ENCODE data around the gene BAD.

BAD gene

DNA sequence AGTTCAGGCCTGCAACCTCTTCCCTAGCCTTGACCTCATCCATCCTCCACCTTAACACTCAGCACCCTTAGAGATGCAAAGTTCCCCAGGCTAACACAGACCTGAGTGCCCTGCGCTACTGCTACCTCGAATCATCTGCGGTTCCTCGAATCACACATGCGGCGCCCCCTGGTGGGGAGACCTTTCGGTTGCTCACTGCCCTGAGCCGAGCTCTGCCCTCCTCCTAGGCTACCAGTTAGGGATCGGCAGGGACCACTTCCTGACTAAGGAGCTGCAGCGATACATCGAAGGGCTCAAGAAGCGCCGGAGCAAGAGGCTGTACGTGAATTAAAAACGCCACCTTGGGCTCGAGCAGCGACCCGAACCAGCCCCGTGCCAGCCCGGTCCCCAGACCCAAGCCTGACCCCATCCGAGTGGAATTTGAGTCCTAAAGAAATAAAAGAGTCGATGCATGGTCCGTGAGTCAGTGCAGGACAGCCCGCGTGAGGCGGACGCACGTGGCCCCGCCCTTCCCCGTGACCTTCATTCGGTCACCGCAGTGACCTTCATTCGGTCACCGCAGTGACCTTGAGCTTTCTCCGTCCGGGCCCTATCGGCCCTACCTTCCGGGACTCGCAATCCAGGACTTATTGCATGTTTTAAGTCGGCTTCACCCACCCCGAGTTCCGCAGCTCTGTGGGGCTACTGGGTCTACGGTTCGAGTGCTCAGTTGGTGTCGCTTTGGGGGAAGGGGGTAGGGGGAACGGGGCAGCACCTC is 20.0 kb upstream of the BAD start:
- H3K36me3 ChIP-seq (ENCODE audit: control insufficient read depth, insufficient read depth, low read length), result no peaks in the 10 kb centered on the region
- H3K4me3 ChIP-seq (ENCODE audit: insufficient read depth, low read depth, low read length), result peak overlapping the region; percentile 51
- WGBS, 2 experiments, result 1% methylated on average over 46 of the region's 46 CpGs
- peak overlapping the region; percentile 78 for H3K27ac ChIP-seq (ENCODE audit: insufficient read depth, low read depth, low read length, poor library complexity, severe bottlenecking)
- H3K4me1 ChIP-seq (ENCODE audit: control insufficient read depth, insufficient read depth, low read length), result peaks cover 18% of the 10 kb centered on the region
- peaks cover 41% of the 10 kb centered on the region for H3K27me3 ChIP-seq (ENCODE audit: control insufficient read depth, insufficient read depth, low read length, poor library complexity, severe bottlenecking)
- no peaks in the 10 kb centered on the region for H3K9me3 ChIP-seq (ENCODE audit: control insufficient read depth, low read length)

GRCh38 chr11:64304032-64304315 is 19.5 kb upstream of the BAD start:
- Histone ChIP-seq H3K4me3 (ENCODE audit: insufficient read depth, low read depth, low read length) (no peak overlapping the region), H3K27ac (ENCODE audit: insufficient read depth, low read depth, low read length, poor library complexity, severe bottlenecking) (no peak overlapping the region), H3K9me3 (ENCODE audit: control insufficient read depth, low read length) (no peaks in the 10 kb centered on the region), H3K36me3 (ENCODE audit: control insufficient read depth, insufficient read depth, low read length) (no peaks in the 10 kb centered on the region), H3K4me1 (ENCODE audit: control insufficient read depth, insufficient read depth, low read length) (peaks cover 22% of the 10 kb centered on the region), H3K27me3 (ENCODE audit: control insufficient read depth, insufficient read depth, low read length, poor library complexity, severe bottlenecking) (peaks cover 46% of the 10 kb centered on the region)
- WGBS, 2 experiments, result 50 to 55% methylated on average over 5 of the region's 5 CpGs

- Histone ChIP-seq H3K27me3 (ENCODE audit: control insufficient read depth, insufficient read depth, low read length, poor library complexity, severe bottlenecking) (peaks cover 52% of the 10 kb centered on the region), H3K27ac (ENCODE audit: insufficient read depth, low read depth, low read length, poor library complexity, severe bottlenecking) (no peak overlapping the region), H3K36me3 (ENCODE audit: control insufficient read depth, insufficient read depth, low read length) (no peaks in the 10 kb centered on the region), H3K4me3 (ENCODE audit: insufficient read depth, low read depth, low read length) (no peak overlapping the region), H3K9me3 (ENCODE audit: control insufficient read depth, low read length) (no peaks in the 10 kb centered on the region), H3K4me1 (ENCODE audit: control insufficient read depth, insufficient read depth, low read length) (peaks cover 22% of the 10 kb centered on the region)
- 91 to 93% methylated on average over 13 of the region's 13 CpGs for WGBS, 2 experiments
These were observed 18.9 kb upstream of the BAD start for GRCh38 chr11:64303109-64304031.

DNA sequence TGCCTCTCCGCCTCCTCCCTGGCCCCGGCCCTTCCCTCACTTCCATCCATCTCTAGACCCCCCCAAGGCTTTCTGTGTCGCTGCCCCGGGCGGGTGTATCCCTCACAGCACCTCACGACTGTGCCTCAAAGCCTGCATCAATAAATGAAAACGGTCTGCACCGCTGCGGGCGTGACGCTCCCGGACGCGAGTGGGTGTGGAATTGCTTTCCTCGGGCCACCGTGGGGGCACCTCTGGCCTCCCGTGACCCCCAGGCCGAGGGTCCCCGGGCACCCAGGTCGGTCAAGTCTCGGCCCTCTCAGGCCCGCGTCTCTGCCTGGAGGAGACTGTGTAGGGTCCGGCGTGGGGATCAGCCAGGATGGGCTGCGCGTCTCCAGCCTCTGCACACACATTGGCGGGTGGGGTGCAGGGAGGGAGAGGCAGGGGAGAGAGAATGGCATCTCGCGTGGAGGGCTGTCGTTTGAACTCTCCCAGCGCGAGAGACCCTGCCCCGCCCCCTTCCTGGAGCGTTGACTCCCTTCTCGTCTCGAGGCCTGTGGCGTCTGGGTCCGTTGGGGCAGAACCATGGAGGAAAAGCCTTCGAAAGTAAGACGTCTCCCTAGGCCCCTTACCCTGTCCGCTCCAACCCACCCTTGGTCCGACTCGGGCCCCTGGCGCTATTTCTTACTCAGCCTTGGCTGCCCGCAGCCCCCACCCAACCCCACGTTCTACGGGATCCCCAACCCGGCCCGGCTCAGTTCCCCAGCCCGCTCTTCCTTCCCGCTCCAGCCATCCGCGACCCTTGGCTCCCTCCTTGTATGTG is 15.6 kb upstream of the BAD start, which contains the start of gene CATSPERZ:
CATSPERZ (plus strand) TSS at position 512 of the 802 bp plus-strand sequence; CDS start at position 565, 53 bp downstream.
- 13% methylated on average over 54 of the region's 54 CpGs for WGBS, 2 experiments
- Histone ChIP-seq H3K27ac (ENCODE audit: insufficient read depth, low read depth, low read length, poor library complexity, severe bottlenecking) (peak within 1 kb of the TSS; percentile 58), H3K4me1 (ENCODE audit: control insufficient read depth, insufficient read depth, low read length) (peaks cover 14% of the 10 kb centered on the region), H3K4me3 (ENCODE audit: insufficient read depth, low read depth, low read length) (peak within 1 kb of the TSS; percentile 20), H3K36me3 (ENCODE audit: control insufficient read depth, insufficient read depth, low read length) (no peaks in the 10 kb centered on the region), H3K9me3 (ENCODE audit: control insufficient read depth, low read length) (no peaks in the 10 kb centered on the region), H3K27me3 (ENCODE audit: control insufficient read depth, insufficient read depth, low read length, poor library complexity, severe bottlenecking) (peaks cover 85% of the 10 kb centered on the region)

GRCh38 chr11:64298966-64299846 is 14.7 kb upstream of the BAD start:
- Histone ChIP-seq H3K27ac (ENCODE audit: insufficient read depth, low read depth, low read length, poor library complexity, severe bottlenecking) (no peak overlapping the region), H3K4me3 (ENCODE audit: insufficient read depth, low read depth, low read length) (peak overlapping the region; percentile 20), H3K4me1 (ENCODE audit: control insufficient read depth, insufficient read depth, low read length) (peaks cover 14% of the 10 kb centered on the region), H3K27me3 (ENCODE audit: control insufficient read depth, insufficient read depth, low read length, poor library complexity, severe bottlenecking) (peaks cover 93% of the 10 kb centered on the region), H3K9me3 (ENCODE audit: control insufficient read depth, low read length) (no peaks in the 10 kb centered on the region), H3K36me3 (ENCODE audit: control insufficient read depth, insufficient read depth, low read length) (no peaks in the 10 kb centered on the region)
- 7 to 8% methylated on average over 59 of the region's 60 CpGs for WGBS, 2 experiments

DNA sequence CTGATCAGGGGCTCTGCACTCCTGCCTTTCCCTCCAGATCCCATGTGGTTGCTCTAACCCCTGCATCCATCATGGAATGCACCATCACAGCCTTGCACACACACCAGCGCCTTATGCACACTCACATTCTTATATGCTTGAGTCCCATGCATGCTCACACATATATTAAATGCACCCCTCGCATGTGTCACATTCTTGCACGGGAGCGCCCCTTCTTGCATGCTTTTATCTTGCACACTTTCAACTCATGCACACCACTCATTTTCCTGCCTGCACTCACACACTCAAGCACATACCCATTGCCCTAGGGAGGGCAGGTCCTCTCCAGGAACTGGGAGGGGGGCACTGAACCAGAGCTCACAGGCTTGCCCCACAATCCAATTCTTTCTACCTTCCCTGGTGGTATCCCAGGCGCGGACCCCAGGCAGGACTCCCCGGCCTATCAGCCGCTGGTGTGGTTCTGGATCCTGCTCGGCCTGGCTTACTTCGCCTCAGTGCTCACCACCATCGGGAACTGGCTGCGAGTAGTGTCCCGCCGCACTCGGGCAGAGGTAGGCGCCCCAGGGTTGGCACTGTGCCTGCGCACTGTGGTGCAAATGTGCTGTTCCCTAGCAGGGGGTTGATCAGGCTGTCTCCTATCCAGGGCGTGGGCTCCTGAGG is 13.4 kb upstream of the BAD start:
- Histone ChIP-seq H3K4me3 (ENCODE audit: insufficient read depth, low read depth, low read length) (no peak overlapping the region), H3K4me1 (ENCODE audit: control insufficient read depth, insufficient read depth, low read length) (peaks cover 14% of the 10 kb centered on the region), H3K27me3 (ENCODE audit: control insufficient read depth, insufficient read depth, low read length, poor library complexity, severe bottlenecking) (peaks cover 95% of the 10 kb centered on the region), H3K9me3 (ENCODE audit: control insufficient read depth, low read length) (no peaks in the 10 kb centered on the region), H3K27ac (ENCODE audit: insufficient read depth, low read depth, low read length, poor library complexity, severe bottlenecking) (no peak overlapping the region), H3K36me3 (ENCODE audit: control insufficient read depth, insufficient read depth, low read length) (no peaks in the 10 kb centered on the region)
- 77 to 83% methylated on average over 18 of the region's 18 CpGs for WGBS, 2 experiments

GRCh38 chr11:64296830-64297698 is 12.6 kb upstream of the BAD start:
- peaks cover 21% of the 10 kb centered on the region for H3K4me1 ChIP-seq (ENCODE audit: control insufficient read depth, insufficient read depth, low read length)
- no peaks in the 10 kb centered on the region for H3K9me3 ChIP-seq (ENCODE audit: control insufficient read depth, low read length)
- no peaks in the 10 kb centered on the region for H3K36me3 ChIP-seq (ENCODE audit: control insufficient read depth, insufficient read depth, low read length)
- no peak overlapping the region for H3K27ac ChIP-seq (ENCODE audit: insufficient read depth, low read depth, low read length, poor library complexity, severe bottlenecking)
- no peak overlapping the region for H3K4me3 ChIP-seq (ENCODE audit: insufficient read depth, low read depth, low read length)
- 40 to 41% methylated on average over 34 of the region's 34 CpGs for WGBS, 2 experiments
- H3K27me3 ChIP-seq (ENCODE audit: control insufficient read depth, insufficient read depth, low read length, poor library complexity, severe bottlenecking), result peaks cover 100% of the 10 kb centered on the region

GRCh38 chr11:64296236-64296635 is 11.8 kb upstream of the BAD start:
- no peaks in the 10 kb centered on the region for H3K9me3 ChIP-seq (ENCODE audit: control insufficient read depth, low read length)
- no peak overlapping the region for H3K27ac ChIP-seq (ENCODE audit: insufficient read depth, low read depth, low read length, poor library complexity, severe bottlenecking)
- no peaks in the 10 kb centered on the region for H3K36me3 ChIP-seq (ENCODE audit: control insufficient read depth, insufficient read depth, low read length)
- peaks cover 26% of the 10 kb centered on the region for H3K4me1 ChIP-seq (ENCODE audit: control insufficient read depth, insufficient read depth, low read length)
- 46 to 58% methylated on average over 1 of the region's 1 CpG for WGBS, 2 experiments
- no peak overlapping the region for H3K4me3 ChIP-seq (ENCODE audit: insufficient read depth, low read depth, low read length)
- H3K27me3 ChIP-seq (ENCODE audit: control insufficient read depth, insufficient read depth, low read length, poor library complexity, severe bottlenecking), result peaks cover 100% of the 10 kb centered on the region

Measured in ectodermal cell (in vitro differentiated cells).